HCT116 (cell line): ENCODE results near the gene SEC14L1. TPM values are rescaled to one million over a fixed set of nuclear protein-coding genes. Genes with fewer than 3 reads are reported as not detected.

Experiments
- ATAC-seq: fragments of 200-7000 bp; cut with Tn5 transposase; 2 replicates; pipeline ENCODE4 v1.9.1; 2020; ENCODE audit warnings: mild to moderate bottlenecking, moderate library complexity
- BruUV-seq: library from RNA; stranded (reverse); fragments of 400-500 nt; replicated peaks from 2 replicates; lab custom pipeline; 2021; lab: Mats Ljungman, UMichigan
- CTCF ChIA-PET: fragments of 300-600 bp; sonication (Branson Sonifier 250); formaldehyde crosslinking; loops from one replicate; lab custom pipeline; 2021; ENCODE audit warnings: antibody characterized with exemption; lab: Charles Lee
- POLR2A ChIA-PET: fragments of 300-600, 350-600 bp; sonication (Branson Sonifier 250); formaldehyde crosslinking; loops from one replicate; lab custom pipeline; 2021; ENCODE audit warnings: antibody characterized with exemption; lab: Charles Lee
- RAD21 ChIA-PET, 2 experiments: fragments of 300-600 bp; sonication (Branson Sonifier 250); formaldehyde crosslinking; loops; one replicate each; lab custom pipeline; 2023; ENCODE audit warnings: low total read pairs in 2 of 2; ENCODE audit not compliant: uncharacterized antibody in 2 of 2, unreplicated experiment in 2 of 2, low non-redundant PET in 1 of 2; lab: Charles Lee
- DNase-seq: peaks from one replicate; pipeline ENCODE4 v3.0.0-alpha.2; 2010; ENCODE audit warnings: low read depth, low spot score
- H2AFZ ChIP-seq: fragments of 200-600 bp; shearing (Covaris generic), sonication (generic); 2 replicates; pipeline ENCODE4 v1.6.1; 2017; ENCODE audit warnings: low read depth, mixed run types, mixed read lengths, antibody characterized with exemption, low read length; ENCODE audit not compliant: poor library complexity, severe bottlenecking
- H3K27ac ChIP-seq: 2 replicates; pipeline ENCODE4 v1.5.1; 2012; ENCODE audit warnings: low read depth, low read length
- H3K27me3 ChIP-seq: fragments of 200-600 bp; sonication (generic); 2 replicates; pipeline ENCODE4 v1.6.1; 2016; ENCODE audit warnings: mixed run types, low read length, mixed read lengths; ENCODE audit not compliant: insufficient read depth
- H3K36me3 ChIP-seq, 2 experiments: fragments of 200-500 bp in 1 of 2; fragments of 200-600 bp in 1 of 2; sonication (Bioruptor generic) in 1 of 2; sonication (generic) in 1 of 2; 2 replicates each; pipeline versions ENCODE4 v1.5.1 to v1.6.1; 2014 to 2016; ENCODE audit warnings: low read length in 2 of 2, inconsistent platforms in 1 of 2, mixed read lengths in 1 of 2, mixed run types in 1 of 2; ENCODE audit not compliant: insufficient read depth in 2 of 2, control insufficient read depth in 1 of 2
- H3K4me1 ChIP-seq, 2 experiments: fragments of 200-600 bp in 1 of 2; sonication (generic) in 1 of 2; 2 replicates each; pipeline versions ENCODE4 v1.5.1 to v1.6.1; 2012 to 2017; ENCODE audit warnings: low read length in 2 of 2, inconsistent platforms in 1 of 2, mild to moderate bottlenecking in 1 of 2, mixed read lengths in 1 of 2, mixed run types in 1 of 2, moderate library complexity in 1 of 2; ENCODE audit not compliant: insufficient read depth in 2 of 2, control insufficient read depth in 1 of 2
- H3K4me2 ChIP-seq: fragments of 200-600 bp; sonication (generic); 2 replicates; pipeline ENCODE4 v1.6.1; 2017; ENCODE audit warnings: mixed run types, low read length, mixed read lengths
- H3K4me3 ChIP-seq, 2 experiments: fragments of 200-600 bp in 1 of 2; sonication (generic) in 1 of 2; replicated peaks in 1 of 2; 2 replicates each; pipeline ENCODE4 v1.5.1; 2011 to 2016; ENCODE audit warnings: low read length in 2 of 2, control low read depth in 1 of 2, low read depth in 1 of 2, mild to moderate bottlenecking in 1 of 2, mixed read lengths in 1 of 2, mixed run types in 1 of 2
- H3K79me2 ChIP-seq: fragments of 200-600 bp; sonication (generic); 2 replicates; pipeline ENCODE4 v1.6.1; 2017; ENCODE audit warnings: mild to moderate bottlenecking, mixed run types, low read length, moderate library complexity, mixed read lengths; ENCODE audit not compliant: insufficient read depth
- H3K9ac ChIP-seq: fragments of 200-600 bp; sonication (generic); 2 replicates; pipeline ENCODE4 v1.6.1; 2016; ENCODE audit warnings: low read length, mixed read lengths
- H3K9me2 ChIP-seq: fragments of 200-600 bp; sonication (generic), shearing (Covaris generic); 2 replicates; pipeline ENCODE4 v1.6.1; 2017; ENCODE audit warnings: mixed run types, mild to moderate bottlenecking, moderate library complexity; ENCODE audit not compliant: insufficient read depth
- H3K9me3 ChIP-seq, 2 experiments: fragments of 200-500 bp in 1 of 2; fragments of 200-600 bp in 1 of 2; sonication (Bioruptor generic) in 1 of 2; sonication (generic) in 1 of 2; 2 replicates each; pipeline ENCODE4 v1.6.1; 2014 to 2017; ENCODE audit warnings: low read length in 2 of 2, mixed read lengths in 2 of 2, inconsistent platforms in 1 of 2, low read depth in 1 of 2, mild to moderate bottlenecking in 1 of 2, mixed run types in 1 of 2, moderate library complexity in 1 of 2; ENCODE audit not compliant: control insufficient read depth in 1 of 2, insufficient read depth in 1 of 2
- H4K20me1 ChIP-seq: fragments of 200-600 bp; sonication (generic), shearing (Covaris generic); 2 replicates; pipeline ENCODE4 v1.6.1; 2017; ENCODE audit warnings: mixed run types, mild to moderate bottlenecking, moderate library complexity; ENCODE audit not compliant: insufficient read depth
- CBX3 ChIP-seq: IDR thresholded peaks from 2 replicates; pipeline ENCODE4 v1.6.1; 2012; ENCODE audit warnings: low read depth
- CEBPB ChIP-seq: IDR thresholded peaks from 2 replicates; pipeline ENCODE4 v1.6.1; 2012; ENCODE audit warnings: low read depth
- EGR1 ChIP-seq: IDR thresholded peaks from 2 replicates; pipeline ENCODE4 v1.6.1; 2012; ENCODE audit warnings: low read depth
- ELF1 ChIP-seq: IDR thresholded peaks from 2 replicates; pipeline ENCODE4 v1.6.1; 2012; ENCODE audit warnings: low read depth, borderline replicate concordance
- EZH2 ChIP-seq: fragments of 200-600 bp; sonication (generic); IDR thresholded peaks from 2 replicates; pipeline ENCODE4 v1.6.1; 2017; ENCODE audit warnings: antibody characterized with exemption, mixed run types
- EZH2phosphoT487 ChIP-seq: fragments of 200-600 bp; IDR thresholded peaks from 2 replicates; pipeline ENCODE4 v1.6.1; 2018; ENCODE audit warnings: antibody characterized with exemption, borderline replicate concordance
- FOSL1 ChIP-seq: IDR thresholded peaks from 2 replicates; pipeline ENCODE4 v1.6.1; 2012; ENCODE audit warnings: low read depth
- JUND ChIP-seq: IDR thresholded peaks from 2 replicates; pipeline ENCODE4 v1.6.1; 2012
- POLR2A ChIP-seq: IDR thresholded peaks from 2 replicates; pipeline ENCODE4 v1.7.0; 2011; ENCODE audit warnings: borderline replicate concordance; ENCODE audit not compliant: insufficient read depth, insufficient read length; ENCODE audit errors: extremely low read depth
- SIN3A ChIP-seq: IDR thresholded peaks from 2 replicates; pipeline ENCODE4 v1.6.1; 2012; ENCODE audit warnings: low read depth
- TCF7L2 ChIP-seq: IDR thresholded peaks from 2 replicates; pipeline ENCODE4 v1.7.0; 2011; ENCODE audit warnings: borderline replicate concordance, inconsistent platforms; ENCODE audit not compliant: insufficient read depth, insufficient read length; ENCODE audit errors: extremely low read depth
- ZNF274 ChIP-seq: fragments of 200-500 bp; sonication (Bioruptor generic); IDR thresholded peaks from 2 replicates; pipeline ENCODE4 v1.6.1; 2014; ENCODE audit warnings: mild to moderate bottlenecking, low read depth, low read length, inconsistent platforms
- intact Hi-C: fragments of 100-400 bp; cut with micrococcal nuclease; formaldehyde crosslinking; loops from 2 replicates; pipeline ENCODE4 v1.10.0; 2022
- total RNA-seq: library from RNA; stranded (reverse); gene quantifications from one replicate; pipeline ENCODE4 v1.2.1, GENCODE V29; 2021; ENCODE audit not compliant: unreplicated experiment
- TF ChIP-seq, protein P1 (sequence below): IDR thresholded peaks from 2 replicates; pipeline ENCODE4 v1.6.1; 2012
- TF ChIP-seq, protein P2 (sequence below), 3 experiments: fragments of 200-600 bp in 1 of 3; sonication (generic) in 1 of 3; IDR thresholded peaks in 2 of 3; conservative IDR thresholded peaks in 1 of 3; 2 replicates each; pipeline ENCODE4 v1.5.1; 2012 to 2017; ENCODE audit warnings: low read depth in 2 of 3, low read length in 2 of 3, antibody characterized with exemption in 1 of 3, borderline replicate concordance in 1 of 3, control low read depth in 1 of 3, mild to moderate bottlenecking in 1 of 3, mixed read lengths in 1 of 3, mixed run types in 1 of 3, moderate library complexity in 1 of 3; ENCODE audit not compliant: insufficient read depth in 1 of 3

SEC14L1 gene
- total RNA-seq, 1 experiment from 2014 or later = 59.7 TPM

DNA sequence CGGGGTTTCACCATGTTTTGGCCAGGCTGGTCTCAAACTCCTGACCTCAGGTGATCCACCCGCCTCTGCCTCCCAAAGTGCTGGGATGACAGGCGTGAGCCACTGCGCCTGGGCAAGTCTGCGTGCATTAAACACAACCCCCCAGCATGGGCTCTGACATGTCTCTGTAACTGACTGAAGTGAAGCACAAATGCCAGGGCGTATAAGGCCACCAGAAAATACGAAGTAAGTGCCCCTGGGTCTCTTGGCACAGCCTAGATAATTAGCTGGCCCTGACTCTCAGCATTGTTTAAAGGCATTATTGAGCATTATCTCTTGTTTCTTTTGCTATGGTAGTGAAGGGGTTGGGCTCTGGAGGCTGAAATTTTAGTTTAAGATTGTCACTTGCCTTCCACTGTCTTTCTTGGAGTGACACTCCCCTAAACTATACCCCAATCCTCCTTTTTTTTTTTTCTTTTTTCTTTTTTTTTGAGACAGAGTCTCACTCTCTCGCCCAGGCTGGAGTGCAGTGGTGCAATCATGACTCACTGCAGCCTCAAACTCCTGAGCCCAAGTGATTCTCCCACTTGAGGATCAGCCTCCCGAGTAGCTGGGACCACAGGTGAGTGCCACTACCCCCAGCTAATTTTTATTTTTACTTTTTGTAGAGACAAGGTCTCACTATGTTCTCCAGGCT, 8.2 kb upstream of the SEC14L1 start:
- DNase-seq (no peak), ATAC-seq (no peak)
- no peak overlapping the region for H3K4me2 ChIP-seq
- no peaks in the 10 kb centered on the region for H3K79me2 ChIP-seq
- H3K27me3 ChIP-seq = no peaks in the 10 kb centered on the region
- H3K9me2 ChIP-seq = no peaks in the 10 kb centered on the region
- BruUV-seq = no TSS peak
- POLR2A ChIA-PET = no interaction called here
- H2AFZ ChIP-seq = no peak overlapping the region
- peaks cover 10 to 32% of the 10 kb centered on the region in 2 experiments; a peak in 2 of 4 replicates for H3K4me1 ChIP-seq
- no peak for TF ChIP-seq ZNF274
- no peak overlapping the region for H3K9ac ChIP-seq
- no peak overlapping the region for H3K4me3 ChIP-seq
- CTCF ChIA-PET = interaction anchor here (1.2 kb wide), 1 partner anchor 8 kb away, joined by 3 read pairs; the partner anchor contains the start of gene SEC14L1
- RAD21 ChIA-PET = no interaction called here
- intact Hi-C loops = no loop called here
- H3K27ac ChIP-seq = no peak overlapping the region
- no peaks in the 10 kb centered on the region for H4K20me1 ChIP-seq
- H3K9me3 ChIP-seq = peaks cover 3 to 6% of the 10 kb centered on the region in 2 experiments; a peak in 2 of 4 replicates
- H3K36me3 ChIP-seq = no peaks in the 10 kb centered on the region

DNA sequence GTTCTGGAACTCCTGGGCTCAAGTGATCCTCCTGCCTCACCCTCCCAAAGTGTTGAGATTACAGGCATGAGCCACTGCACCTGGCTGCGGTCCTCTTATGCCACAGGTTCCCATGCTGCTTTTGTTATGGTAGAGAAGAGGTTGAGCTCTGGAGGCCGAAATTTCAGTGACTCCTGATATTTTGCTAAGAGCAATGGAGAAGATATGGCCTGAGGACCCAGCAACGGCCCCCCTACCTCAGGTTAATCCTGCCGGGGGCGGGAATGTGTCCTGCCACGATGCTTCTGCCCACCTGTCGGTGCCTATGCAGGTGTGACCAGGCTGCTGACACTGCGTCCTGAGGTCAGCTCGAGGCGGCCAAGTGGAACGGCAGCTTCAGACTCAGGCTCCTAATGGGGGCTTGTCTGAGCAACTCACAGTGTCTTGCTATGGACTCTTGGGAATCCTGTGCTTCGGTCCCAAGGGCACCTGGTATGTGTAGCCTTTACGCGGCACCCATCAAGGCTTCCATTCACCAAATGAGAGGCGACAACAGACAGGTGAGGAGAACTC, 7.6 kb upstream of the SEC14L1 start:
- CTCF ChIA-PET = interaction anchor here (1.2 kb wide), 1 partner anchor 7 kb away, joined by 3 read pairs; the partner anchor contains the start of gene SEC14L1
- H3K9ac ChIP-seq = no peak overlapping the region
- no peak overlapping the region for H3K4me2 ChIP-seq
- ATAC-seq = no peak
- DNase-seq = no peak
- H3K4me3 ChIP-seq = no peak overlapping the region
- no peaks in the 10 kb centered on the region for H3K27me3 ChIP-seq
- intact Hi-C loops = no loop called here
- RAD21 ChIA-PET = no interaction called here
- POLR2A ChIA-PET = no interaction called here
- H3K36me3 ChIP-seq = no peaks in the 10 kb centered on the region
- no peaks in the 10 kb centered on the region for H3K9me2 ChIP-seq
- no peaks in the 10 kb centered on the region for H3K79me2 ChIP-seq
- H3K27ac ChIP-seq = no peak overlapping the region
- H3K4me1 ChIP-seq = peaks cover 7 to 32% of the 10 kb centered on the region in 2 experiments; a peak in 3 of 4 replicates
- no TSS peak for BruUV-seq
- no peak overlapping the region for H2AFZ ChIP-seq
- peaks cover 7 to 10% of the 10 kb centered on the region in 2 experiments; a peak in 2 of 4 replicates for H3K9me3 ChIP-seq
- no peaks in the 10 kb centered on the region for H4K20me1 ChIP-seq
- TF ChIP-seq EZH2 = no peak
- TF ChIP-seq EGR1 = no peak
- no peak for TF ChIP-seq TCF7L2
- TF ChIP-seq CEBPB = no peak
- TF ChIP-seq JUND = no peak
- no peak for TF ChIP-seq ELF1
- TF ChIP-seq SIN3A = no peak
- TF ChIP-seq, protein P1, sequence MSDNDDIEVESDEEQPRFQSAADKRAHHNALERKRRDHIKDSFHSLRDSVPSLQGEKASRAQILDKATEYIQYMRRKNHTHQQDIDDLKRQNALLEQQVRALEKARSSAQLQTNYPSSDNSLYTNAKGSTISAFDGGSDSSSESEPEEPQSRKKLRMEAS = no peak
- no peak for TF ChIP-seq EZH2phosphoT487
- TF ChIP-seq, protein P2, sequence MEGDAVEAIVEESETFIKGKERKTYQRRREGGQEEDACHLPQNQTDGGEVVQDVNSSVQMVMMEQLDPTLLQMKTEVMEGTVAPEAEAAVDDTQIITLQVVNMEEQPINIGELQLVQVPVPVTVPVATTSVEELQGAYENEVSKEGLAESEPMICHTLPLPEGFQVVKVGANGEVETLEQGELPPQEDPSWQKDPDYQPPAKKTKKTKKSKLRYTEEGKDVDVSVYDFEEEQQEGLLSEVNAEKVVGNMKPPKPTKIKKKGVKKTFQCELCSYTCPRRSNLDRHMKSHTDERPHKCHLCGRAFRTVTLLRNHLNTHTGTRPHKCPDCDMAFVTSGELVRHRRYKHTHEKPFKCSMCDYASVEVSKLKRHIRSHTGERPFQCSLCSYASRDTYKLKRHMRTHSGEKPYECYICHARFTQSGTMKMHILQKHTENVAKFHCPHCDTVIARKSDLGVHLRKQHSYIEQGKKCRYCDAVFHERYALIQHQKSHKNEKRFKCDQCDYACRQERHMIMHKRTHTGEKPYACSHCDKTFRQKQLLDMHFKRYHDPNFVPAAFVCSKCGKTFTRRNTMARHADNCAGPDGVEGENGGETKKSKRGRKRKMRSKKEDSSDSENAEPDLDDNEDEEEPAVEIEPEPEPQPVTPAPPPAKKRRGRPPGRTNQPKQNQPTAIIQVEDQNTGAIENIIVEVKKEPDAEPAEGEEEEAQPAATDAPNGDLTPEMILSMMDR (IDR thresholded peaks at IDR 0.05 in 2 of 3, conservative IDR thresholded peaks at IDR 0.05 in 1 of 3; ENCODE audit: borderline replicate concordance in 1 of 3, insufficient read depth in 1 of 3, low read depth in 2 of 3, low read length in 2 of 3) = no peak
- no peak for TF ChIP-seq FOSL1
- TF ChIP-seq POLR2A = no peak
- TF ChIP-seq CBX3 = no peak
